NT2/D1 (cell line): ENCODE data around the gene SEL1L3.

Source experiments
- SUZ12 ChIP-seq: IDR thresholded peaks from 2 replicates; pipeline ENCODE4 v1.6.1; 2011; ENCODE audit not compliant: insufficient read length, insufficient read depth; ENCODE audit errors: extremely low read depth
- YY1 ChIP-seq: IDR thresholded peaks from 2 replicates; pipeline ENCODE4 v1.6.1; 2011; ENCODE audit not compliant: insufficient read length, insufficient read depth
- ZNF274 ChIP-seq: IDR thresholded peaks from 2 replicates; pipeline ENCODE4 v1.6.1; 2011; ENCODE audit warnings: mild to moderate bottlenecking, low read depth, low read length

GRCh38 chr4:25801594-25801993, 61.2 kb downstream of the SEL1L3 start:
- no peak for TF ChIP-seq SUZ12
- no peak for TF ChIP-seq YY1
- TF ChIP-seq ZNF274: no peak
